AG09309 (cell line): ENCODE measurements around the gene SOBP.

Experiments
- DNase-seq: peaks from one replicate; pipeline ENCODE4 v3.0.0-alpha.2; 2010; ENCODE audit warnings: low read depth
- H3K4me3 ChIP-seq: 2 replicates; pipeline ENCODE4 v1.5.1; 2011; ENCODE audit warnings: mild to moderate bottlenecking, low read depth, low read length, moderate library complexity; ENCODE audit not compliant: control insufficient read depth
- TF ChIP-seq, protein P1 (sequence below): IDR thresholded peaks from 2 replicates; pipeline ENCODE4 v1.5.1; 2011; ENCODE audit warnings: mild to moderate bottlenecking, low read depth, low read length, inconsistent platforms; ENCODE audit not compliant: insufficient read depth, control insufficient read depth; ENCODE audit errors: missing control alignments

Gene SOBP

GRCh38 chr6:107661291-107661690 is 171.4 kb downstream of the SOBP start:
- DNase-seq: no peak
- TF ChIP-seq, protein P1, sequence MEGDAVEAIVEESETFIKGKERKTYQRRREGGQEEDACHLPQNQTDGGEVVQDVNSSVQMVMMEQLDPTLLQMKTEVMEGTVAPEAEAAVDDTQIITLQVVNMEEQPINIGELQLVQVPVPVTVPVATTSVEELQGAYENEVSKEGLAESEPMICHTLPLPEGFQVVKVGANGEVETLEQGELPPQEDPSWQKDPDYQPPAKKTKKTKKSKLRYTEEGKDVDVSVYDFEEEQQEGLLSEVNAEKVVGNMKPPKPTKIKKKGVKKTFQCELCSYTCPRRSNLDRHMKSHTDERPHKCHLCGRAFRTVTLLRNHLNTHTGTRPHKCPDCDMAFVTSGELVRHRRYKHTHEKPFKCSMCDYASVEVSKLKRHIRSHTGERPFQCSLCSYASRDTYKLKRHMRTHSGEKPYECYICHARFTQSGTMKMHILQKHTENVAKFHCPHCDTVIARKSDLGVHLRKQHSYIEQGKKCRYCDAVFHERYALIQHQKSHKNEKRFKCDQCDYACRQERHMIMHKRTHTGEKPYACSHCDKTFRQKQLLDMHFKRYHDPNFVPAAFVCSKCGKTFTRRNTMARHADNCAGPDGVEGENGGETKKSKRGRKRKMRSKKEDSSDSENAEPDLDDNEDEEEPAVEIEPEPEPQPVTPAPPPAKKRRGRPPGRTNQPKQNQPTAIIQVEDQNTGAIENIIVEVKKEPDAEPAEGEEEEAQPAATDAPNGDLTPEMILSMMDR: no peak

DNA sequence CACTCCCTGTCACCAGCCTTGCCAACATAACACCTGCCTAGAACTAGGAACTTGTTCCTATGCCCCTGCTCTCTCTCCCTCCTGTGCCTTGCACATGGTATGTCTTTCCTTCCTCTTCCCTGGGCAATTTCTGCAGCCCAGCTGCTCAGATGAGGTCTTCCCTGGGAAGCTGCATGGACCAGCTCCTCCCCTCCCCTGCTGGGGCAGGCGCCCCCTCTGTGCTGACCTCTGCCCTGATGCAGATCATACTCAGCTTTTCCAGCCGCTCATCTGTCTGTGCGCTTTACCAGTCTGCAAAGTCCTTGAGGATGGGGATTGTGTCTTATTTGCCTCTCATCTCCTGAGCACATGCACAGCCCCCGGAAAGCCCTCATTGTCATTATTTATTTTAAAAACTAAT is 172.4 kb downstream of the SOBP start:
- TF ChIP-seq, protein P1: no peak
- no peak for DNase-seq
- no peak overlapping the region for H3K4me3 ChIP-seq

More at GRCh38 chr6:107661291-107661690, 171.4 kb downstream of the SOBP start:
- H3K4me3 ChIP-seq: no peak overlapping the region

GRCh38 chr6:107663308-107663707 is 173.4 kb downstream of the SOBP start:
- H3K4me3 ChIP-seq: no peak overlapping the region
- no peak for DNase-seq
- TF ChIP-seq, protein P1: no peak

DNA sequence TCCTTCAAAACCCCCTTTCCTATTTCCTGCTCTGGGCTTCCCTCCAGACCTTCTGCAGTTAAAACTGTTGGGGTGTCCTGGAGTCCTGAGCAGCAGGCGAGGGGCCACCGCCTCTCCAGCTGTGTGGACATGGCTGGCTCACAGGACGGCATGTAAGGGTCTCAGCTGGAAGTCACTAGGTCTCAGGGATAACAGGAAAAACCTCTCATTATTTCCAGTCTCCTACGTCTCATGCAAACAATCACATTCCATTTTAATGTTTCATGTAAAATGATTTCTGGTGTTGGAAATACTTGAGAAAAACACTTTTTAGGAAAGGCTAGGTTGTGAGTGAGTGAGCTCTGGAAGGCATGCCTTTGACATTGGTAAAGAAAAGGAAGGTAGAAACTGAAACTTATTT is 175.5 kb downstream of the SOBP start:
- TF ChIP-seq, protein P1: no peak
- DNase-seq: no peak
- H3K4me3 ChIP-seq: no peak overlapping the region

DNA sequence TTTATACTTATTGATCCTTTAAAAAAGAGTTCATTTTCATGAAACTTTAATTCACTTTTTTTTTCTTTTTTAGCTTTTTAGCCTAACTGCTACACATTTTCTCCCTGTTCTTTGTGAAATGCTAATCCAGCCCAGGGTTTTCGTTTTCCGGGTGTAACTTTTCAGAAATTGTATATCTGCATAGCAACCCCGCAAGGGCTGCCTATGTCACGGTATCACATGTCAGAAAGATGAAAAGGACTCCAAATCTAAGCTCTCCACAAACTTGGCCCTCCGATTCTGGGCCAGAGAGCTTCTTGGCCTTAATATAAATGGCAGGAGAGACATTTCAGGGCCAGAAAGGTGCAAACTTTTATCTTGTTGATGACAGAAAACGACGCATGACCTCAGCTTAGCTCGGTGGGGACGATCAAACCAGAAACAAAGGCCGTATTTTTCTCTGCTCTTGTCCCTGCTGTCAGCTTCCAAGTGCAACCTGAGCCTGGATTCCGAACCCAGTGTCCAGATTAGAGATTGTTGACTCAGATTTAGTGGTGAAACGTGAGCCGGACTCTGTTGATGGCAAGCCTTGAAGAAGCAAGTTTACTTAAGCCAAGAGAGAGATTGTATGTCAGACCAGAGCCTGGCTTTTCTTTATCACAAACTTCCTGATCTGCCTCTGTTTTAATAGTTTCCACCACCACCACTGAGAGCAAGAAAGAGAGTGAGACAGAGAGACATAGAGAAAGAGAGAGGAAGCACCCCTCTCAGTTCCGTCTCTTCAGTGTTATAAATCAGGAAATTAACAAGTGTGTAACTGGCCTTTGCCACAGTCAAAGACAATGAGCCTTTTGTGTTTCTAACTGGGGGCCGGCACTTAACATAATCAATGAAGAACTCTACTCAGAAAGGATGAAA is 176.4 kb downstream of the SOBP start:
- no peak for DNase-seq
- TF ChIP-seq, protein P1: no peak
- H3K4me3 ChIP-seq: no peak overlapping the region

GRCh38 chr6:107666981-107667601 is 177.2 kb downstream of the SOBP start:
- no peak overlapping the region for H3K4me3 ChIP-seq
- TF ChIP-seq, protein P1: no peak
- no peak for DNase-seq
